GM18951 (cell line): Measurements from ENCODE around the gene POT1.

Experiments
- POLR2A ChIP-seq: IDR thresholded peaks from 4 replicates; pipeline ENCODE4 v1.6.1; 2011; ENCODE audit warnings: mild to moderate bottlenecking; ENCODE audit not compliant: insufficient read length, insufficient read depth; ENCODE audit errors: extremely low read depth
- in situ Hi-C: fragments of 300-500 bp; cut with MboI; formaldehyde crosslinking; loops from one replicate; pipeline ENCODE4 v1.12.0; 2022; ENCODE audit warnings: low sequenced_read_pairs, mixed read lengths, inconsistent platforms; ENCODE audit not compliant: unreplicated experiment

Gene POT1

DNA sequence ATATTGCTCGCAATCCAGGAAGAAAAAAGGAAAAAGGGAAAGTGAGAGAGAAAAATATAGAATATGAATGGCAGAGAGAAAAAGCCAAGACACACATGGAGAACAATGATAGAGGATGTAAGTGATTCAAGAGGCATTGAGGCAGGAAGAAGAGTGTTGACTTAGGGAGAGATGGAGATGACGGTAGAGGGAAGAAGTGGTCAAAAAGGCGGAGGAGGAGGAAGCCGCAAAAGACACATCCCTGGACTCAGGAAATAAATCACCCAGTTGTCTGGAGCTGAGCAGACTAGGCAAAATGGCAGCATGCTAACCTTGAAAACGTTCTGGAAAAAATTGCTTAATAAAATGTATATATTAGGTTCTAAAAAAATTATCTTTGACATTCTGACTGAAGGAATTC, 146.4 kb downstream of the POT1 start:
- TF ChIP-seq POLR2A: no peak
- in situ Hi-C loops: loop anchor here (25.0 kb wide), 1 partner anchor 621 kb away; no protein-coding TSS in a partner anchor

DNA sequence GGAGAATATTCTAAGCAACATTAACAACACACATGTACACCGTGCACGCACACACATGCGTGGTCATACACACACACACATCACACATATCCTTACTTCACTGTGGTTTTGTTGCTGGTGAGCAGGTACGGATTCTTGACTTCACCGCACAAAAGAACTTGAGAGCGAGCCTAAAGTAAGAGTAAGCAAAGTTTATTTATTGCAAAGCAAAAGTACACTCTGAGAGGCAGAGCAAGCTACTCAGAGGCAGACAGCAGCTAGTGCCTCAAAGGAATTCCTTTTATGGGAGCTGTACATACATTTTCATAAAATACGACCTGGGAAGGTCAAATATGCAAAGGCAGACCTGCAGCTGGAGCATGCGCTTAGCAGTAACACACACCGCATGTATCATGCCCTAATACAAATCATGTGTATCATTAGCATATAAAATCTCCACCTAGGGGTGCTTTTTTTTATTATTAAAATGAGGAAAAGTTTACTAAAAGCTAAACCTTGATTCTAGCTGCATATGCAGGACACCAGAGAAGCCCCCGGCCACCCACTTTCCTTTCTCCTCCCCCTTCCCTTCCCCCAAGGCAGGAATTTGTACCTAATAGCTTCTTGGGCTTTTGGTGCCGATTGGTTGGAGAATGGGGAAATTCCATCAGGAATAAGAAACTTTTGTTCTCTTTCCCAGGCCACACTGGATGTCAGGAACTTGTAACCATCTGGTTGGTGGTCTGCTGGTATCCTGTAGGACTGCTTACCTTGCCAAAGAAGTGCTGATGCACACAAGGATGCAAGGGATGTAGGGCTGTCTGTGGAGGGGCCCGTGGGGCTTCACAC, 147.5 kb downstream of the POT1 start:
- no peak for TF ChIP-seq POLR2A
- in situ Hi-C loops: loop anchor here (25.0 kb wide), 1 partner anchor 620 kb away; no protein-coding TSS in a partner anchor

DNA sequence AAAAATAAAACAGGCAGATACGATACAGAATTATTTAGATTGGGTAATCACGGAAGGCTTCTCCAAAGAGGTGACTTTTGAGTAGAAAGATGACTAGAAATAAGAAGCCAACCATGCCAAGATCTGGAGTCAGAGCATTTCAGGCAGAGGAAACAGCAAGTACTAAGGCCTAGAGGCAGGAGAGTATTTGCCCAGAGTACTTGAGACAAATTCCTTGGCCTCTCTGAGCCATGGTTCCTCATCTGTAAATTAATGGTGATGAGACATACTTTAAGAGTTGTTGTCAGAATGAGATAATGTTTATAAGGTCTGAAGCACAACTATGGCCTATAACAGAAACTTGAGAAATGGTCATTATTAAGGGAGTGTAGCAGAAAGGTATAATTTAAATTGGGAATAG, 148.2 kb downstream of the POT1 start:
- no peak for TF ChIP-seq POLR2A
- in situ Hi-C loops: loop anchor here (25.0 kb wide), 1 partner anchor 619 kb away; no protein-coding TSS in a partner anchor

DNA sequence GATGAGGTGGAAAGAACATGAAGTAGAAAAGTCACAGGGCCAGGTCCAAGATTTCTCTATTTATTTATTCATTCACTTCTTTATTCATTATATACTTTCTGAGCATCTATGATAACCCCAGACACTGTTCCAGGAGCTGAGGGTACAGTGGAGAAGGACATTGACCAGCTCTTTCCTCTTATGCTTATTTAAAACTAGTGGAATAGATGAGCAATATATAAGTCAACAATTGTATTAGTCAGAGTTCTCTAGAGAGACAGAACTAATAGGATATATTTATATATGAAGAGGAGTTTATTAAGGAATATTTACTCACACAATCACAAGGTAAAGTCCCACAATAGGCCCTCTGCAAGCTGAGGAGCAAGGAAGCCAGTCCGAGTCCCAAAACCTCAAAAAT, 149.0 kb downstream of the POT1 start:
- no peak for TF ChIP-seq POLR2A
- in situ Hi-C loops: loop anchor here (25.0 kb wide), 1 partner anchor 618 kb away; no protein-coding TSS in a partner anchor

DNA sequence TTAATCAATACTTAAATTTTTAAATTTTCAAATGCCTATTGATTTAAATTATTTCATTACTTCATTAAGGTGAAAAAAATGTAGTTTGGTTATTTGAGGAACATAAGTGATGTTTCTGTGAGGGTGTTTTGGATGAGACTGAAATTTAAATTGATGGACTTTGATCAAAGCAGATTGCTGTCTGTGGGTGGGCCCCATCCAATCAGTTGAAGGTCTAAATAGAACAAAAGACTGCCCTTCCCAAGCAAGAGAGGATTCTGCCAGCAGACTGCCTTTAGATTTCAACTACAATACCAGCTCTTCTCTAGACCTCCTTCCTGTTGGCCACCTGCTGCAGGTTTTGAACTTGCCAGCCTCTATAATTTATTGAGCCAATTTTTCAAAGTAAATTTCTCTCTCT, 149.6 kb downstream of the POT1 start:
- no peak for TF ChIP-seq POLR2A
- in situ Hi-C loops: loop anchor here (25.0 kb wide), 1 partner anchor 618 kb away; no protein-coding TSS in a partner anchor

DNA sequence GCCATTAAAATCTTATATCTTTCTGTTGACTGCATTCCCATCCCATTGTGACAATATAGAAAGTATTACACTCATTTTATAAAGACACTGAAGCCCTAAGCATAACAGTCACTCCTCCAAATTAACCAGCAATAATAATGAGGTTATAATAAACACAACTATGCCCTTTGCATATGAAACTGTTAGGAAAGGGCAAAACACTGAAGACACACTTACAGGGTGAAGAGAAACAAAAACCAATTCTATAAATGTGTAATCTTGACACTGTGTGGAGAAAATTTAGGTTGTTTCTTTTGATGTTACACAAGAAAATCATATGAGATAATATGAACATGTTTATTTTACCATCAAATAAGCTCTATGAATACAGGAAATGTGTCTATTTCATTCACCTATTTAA, 150.0 kb downstream of the POT1 start:
- in situ Hi-C loops: loop anchor here (25.0 kb wide), 1 partner anchor 617 kb away; no protein-coding TSS in a partner anchor

DNA sequence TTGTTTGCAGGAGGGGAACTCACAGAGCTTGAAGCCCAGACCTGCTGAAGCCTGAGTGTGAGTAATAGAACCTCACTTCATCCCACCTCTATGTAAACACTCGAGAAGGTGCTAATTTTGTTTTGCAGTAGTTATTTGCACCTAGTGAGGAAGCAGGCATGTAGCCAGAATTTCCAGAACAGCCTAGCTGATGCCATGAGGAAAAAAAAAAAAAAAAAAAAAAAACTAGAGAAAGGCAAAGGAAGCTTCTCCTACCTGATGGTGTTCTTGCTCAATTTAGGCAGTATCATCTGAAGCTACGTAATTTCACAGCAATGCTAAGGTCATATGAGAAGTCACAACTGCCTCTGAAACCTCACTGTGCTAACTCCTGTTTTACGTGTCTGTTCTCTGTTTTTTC, 150.4 kb downstream of the POT1 start:
- in situ Hi-C loops: loop anchor here (25.0 kb wide), 1 partner anchor 617 kb away; no protein-coding TSS in a partner anchor
- TF ChIP-seq POLR2A: no peak

More for the DNA sequence above, 150.0 kb downstream of the POT1 start:
- no peak for TF ChIP-seq POLR2A

DNA sequence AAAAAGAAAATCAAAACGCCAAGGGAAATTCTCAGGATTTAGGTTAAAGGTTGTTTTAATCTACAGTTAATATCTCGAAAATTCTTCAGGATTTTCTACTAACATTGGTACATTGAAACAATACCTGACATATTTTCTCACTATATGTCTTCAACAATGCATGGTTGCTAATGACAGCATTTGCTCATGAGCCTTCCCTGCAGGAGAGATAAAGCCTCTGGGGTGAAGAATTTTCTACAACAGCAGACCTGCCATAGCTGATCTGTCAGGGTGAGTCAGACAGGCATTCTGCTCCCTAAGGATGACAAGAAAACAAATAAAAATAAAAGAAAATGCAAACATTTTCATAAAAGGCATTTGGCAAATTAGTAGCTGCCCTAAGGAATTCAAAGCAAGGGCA, 152.4 kb downstream of the POT1 start:
- in situ Hi-C loops: loop anchor here (25.0 kb wide), 1 partner anchor 615 kb away; no protein-coding TSS in a partner anchor
- no peak for TF ChIP-seq POLR2A

DNA sequence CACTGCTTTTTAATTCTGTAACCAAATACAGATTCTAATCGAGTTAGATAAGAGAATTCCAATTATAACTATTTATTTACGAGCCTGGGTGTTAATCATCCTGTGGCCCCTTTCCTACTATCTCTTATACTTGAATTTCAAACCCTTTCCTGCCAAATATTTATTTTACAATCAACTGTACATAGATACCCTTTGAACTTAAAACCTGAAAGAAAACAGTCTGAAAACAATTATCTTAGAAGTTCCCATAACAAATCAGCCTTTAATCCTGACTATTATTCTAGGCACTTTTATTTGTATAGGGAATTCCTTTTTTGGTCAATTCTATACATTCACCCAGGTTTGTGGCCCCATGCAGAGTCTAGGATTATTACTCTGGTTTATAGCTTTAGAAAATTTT, 153.5 kb downstream of the POT1 start:
- no peak for TF ChIP-seq POLR2A
- in situ Hi-C loops: loop anchor here (25.0 kb wide), 1 partner anchor 614 kb away; no protein-coding TSS in a partner anchor

DNA sequence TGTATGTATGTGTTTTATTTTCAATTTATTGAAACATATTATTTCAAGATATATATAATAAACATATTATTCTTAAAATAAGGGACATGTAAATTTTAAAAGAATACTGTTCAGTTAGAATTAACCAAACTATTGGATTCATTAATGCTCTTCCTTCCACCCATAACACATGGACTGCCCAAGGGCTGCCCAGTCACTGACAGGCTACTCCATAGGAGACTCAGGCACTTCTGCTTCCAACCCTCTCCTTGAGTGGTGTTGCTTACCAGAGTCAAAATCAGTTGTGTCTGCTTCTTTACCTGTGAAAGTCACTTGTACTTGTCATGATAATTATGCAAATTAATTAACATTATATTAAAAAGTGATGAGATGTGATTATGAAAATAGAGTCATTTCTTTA, 154.2 kb downstream of the POT1 start:
- in situ Hi-C loops: loop anchor here (25.0 kb wide), 1 partner anchor 613 kb away; no protein-coding TSS in a partner anchor
- TF ChIP-seq POLR2A: no peak

DNA sequence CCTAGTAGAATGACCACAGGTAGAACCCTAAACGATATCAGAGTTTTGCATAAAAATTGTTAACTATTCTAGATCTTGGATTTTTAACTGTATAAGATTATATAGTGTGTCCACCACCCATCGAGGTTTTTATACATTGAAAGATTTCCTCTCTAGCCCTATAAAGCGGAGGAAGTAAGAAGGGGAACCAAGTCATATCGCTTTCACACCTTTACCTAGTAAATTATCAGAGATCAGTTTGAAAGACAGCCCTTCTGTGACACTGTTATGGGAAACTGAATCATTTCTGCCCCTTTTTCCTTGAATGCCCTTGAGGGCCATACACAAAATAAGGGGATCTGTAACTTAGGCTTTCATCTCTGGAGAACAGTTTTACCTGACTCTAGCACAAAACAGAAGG, 155.7 kb downstream of the POT1 start:
- no peak for TF ChIP-seq POLR2A
- in situ Hi-C loops: no loop called here

DNA sequence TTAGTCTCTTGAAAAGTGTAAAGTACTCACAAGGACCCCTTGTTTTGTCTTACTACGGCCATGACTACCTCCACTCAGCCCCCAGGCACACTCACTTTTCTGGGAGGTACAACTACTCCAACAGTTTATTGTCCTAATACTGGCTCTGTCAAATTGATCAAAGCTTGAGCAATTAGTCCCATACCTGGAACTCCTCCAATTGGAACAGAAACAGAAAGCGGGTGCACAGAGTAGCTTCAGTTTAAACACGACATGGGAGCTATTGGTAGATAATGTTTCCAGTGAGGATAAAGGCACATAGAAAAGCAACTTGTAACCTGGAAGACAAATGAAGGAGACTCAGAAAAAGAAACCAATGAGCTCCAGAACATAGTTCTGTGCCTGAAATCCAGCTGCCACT, 156.3 kb downstream of the POT1 start:
- no peak for TF ChIP-seq POLR2A
- in situ Hi-C loops: no loop called here
